Measurements from ENCODE around the gene NOTCH3.

NOTCH3 gene

GRCh38 chr19:15244808-15245207 is 44.0 kb upstream of the NOTCH3 start:
- Histone ChIP-seq H3K9ac (ENCODE audit: low read length in 2 of 2) (no peak overlapping the region), H3K36me3 (ENCODE audit: control insufficient read depth in 2 of 2, insufficient read depth in 2 of 2, low read length in 2 of 2) (peaks cover 42 to 50% of the 10 kb centered on the region in 2 donors), H3K27ac (ENCODE audit: low read length) (no peak overlapping the region), H3K27me3 (ENCODE audit: control insufficient read depth in 1 of 2, insufficient read depth in 2 of 2, low read length in 2 of 2) (no peaks in the 10 kb centered on the region), H3K4me3 (ENCODE audit: low read length in 2 of 2) (no peak overlapping the region), H3K4me1 (ENCODE audit: control insufficient read depth, insufficient read depth, low read length) (peaks cover 44% of the 10 kb centered on the region), H3K9me3 (ENCODE audit: control insufficient read depth in 2 of 2, low read length in 2 of 2) (no peaks in the 10 kb centered on the region)

GRCh38 chr19:15244106-15244803 is 43.5 kb upstream of the NOTCH3 start:
- H3K4me1 ChIP-seq (ENCODE audit: control insufficient read depth, insufficient read depth, low read length), result peaks cover 38% of the 10 kb centered on the region
- H3K36me3 ChIP-seq (ENCODE audit: control insufficient read depth in 2 of 2, insufficient read depth in 2 of 2, low read length in 2 of 2), result peaks cover 47 to 55% of the 10 kb centered on the region in 2 donors
- no peak overlapping the region for H3K9ac ChIP-seq (ENCODE audit: low read length in 2 of 2)
- no peaks in the 10 kb centered on the region for H3K9me3 ChIP-seq (ENCODE audit: control insufficient read depth in 2 of 2, low read length in 2 of 2)
- H3K27ac ChIP-seq (ENCODE audit: low read length), result no peak overlapping the region
- no peaks in the 10 kb centered on the region for H3K27me3 ChIP-seq (ENCODE audit: control insufficient read depth in 1 of 2, insufficient read depth in 2 of 2, low read length in 2 of 2)
- no peak overlapping the region for H3K4me3 ChIP-seq (ENCODE audit: low read length in 2 of 2)

GRCh38 chr19:15243236-15243957 is 42.6 kb upstream of the NOTCH3 start:
- H3K27me3 ChIP-seq (ENCODE audit: control insufficient read depth in 1 of 2, insufficient read depth in 2 of 2, low read length in 2 of 2), result no peaks in the 10 kb centered on the region
- no peak overlapping the region for H3K27ac ChIP-seq (ENCODE audit: low read length)
- peaks cover 48 to 51% of the 10 kb centered on the region in 2 donors for H3K36me3 ChIP-seq (ENCODE audit: control insufficient read depth in 2 of 2, insufficient read depth in 2 of 2, low read length in 2 of 2)
- H3K9ac ChIP-seq (ENCODE audit: low read length in 2 of 2), result no peak overlapping the region
- peaks cover 29% of the 10 kb centered on the region for H3K4me1 ChIP-seq (ENCODE audit: control insufficient read depth, insufficient read depth, low read length)
- no peaks in the 10 kb centered on the region for H3K9me3 ChIP-seq (ENCODE audit: control insufficient read depth in 2 of 2, low read length in 2 of 2)
- H3K4me3 ChIP-seq (ENCODE audit: low read length in 2 of 2), result no peak overlapping the region

GRCh38 chr19:15241259-15241910 is 40.6 kb upstream of the NOTCH3 start:
- Histone ChIP-seq H3K36me3 (ENCODE audit: control insufficient read depth in 2 of 2, insufficient read depth in 2 of 2, low read length in 2 of 2) (peaks cover 51 to 57% of the 10 kb centered on the region in 2 donors), H3K9me3 (ENCODE audit: control insufficient read depth in 2 of 2, low read length in 2 of 2) (no peaks in the 10 kb centered on the region), H3K27me3 (ENCODE audit: control insufficient read depth in 1 of 2, insufficient read depth in 2 of 2, low read length in 2 of 2) (no peaks in the 10 kb centered on the region), H3K27ac (ENCODE audit: low read length) (no peak overlapping the region), H3K4me1 (ENCODE audit: control insufficient read depth, insufficient read depth, low read length) (peaks cover 10% of the 10 kb centered on the region), H3K9ac (ENCODE audit: low read length in 2 of 2) (no peak overlapping the region), H3K4me3 (ENCODE audit: low read length in 2 of 2) (no peak overlapping the region)

- Histone ChIP-seq H3K9ac (ENCODE audit: low read length in 2 of 2) (no peak overlapping the region), H3K27ac (ENCODE audit: low read length) (no peak overlapping the region), H3K4me3 (ENCODE audit: low read length in 2 of 2) (no peak overlapping the region), H3K36me3 (ENCODE audit: control insufficient read depth in 2 of 2, insufficient read depth in 2 of 2, low read length in 2 of 2) (peaks cover 58 to 62% of the 10 kb centered on the region in 2 donors), H3K4me1 (ENCODE audit: control insufficient read depth, insufficient read depth, low read length) (peaks cover 7% of the 10 kb centered on the region), H3K9me3 (ENCODE audit: control insufficient read depth in 2 of 2, low read length in 2 of 2) (no peaks in the 10 kb centered on the region), H3K27me3 (ENCODE audit: control insufficient read depth in 1 of 2, insufficient read depth in 2 of 2, low read length in 2 of 2) (no peaks in the 10 kb centered on the region)
These were observed 39.7 kb upstream of the NOTCH3 start for GRCh38 chr19:15240515-15240914.

- no peaks in the 10 kb centered on the region for H3K27me3 ChIP-seq (ENCODE audit: control insufficient read depth in 1 of 2, insufficient read depth in 2 of 2, low read length in 2 of 2)
- H3K27ac ChIP-seq (ENCODE audit: low read length), result no peak overlapping the region
- H3K36me3 ChIP-seq (ENCODE audit: control insufficient read depth in 2 of 2, insufficient read depth in 2 of 2, low read length in 2 of 2), result peaks cover 52 to 56% of the 10 kb centered on the region in 2 donors
These were observed 38.6 kb upstream of the NOTCH3 start for GRCh38 chr19:15239337-15239949.

GRCh38 chr19:15238639-15239155 is 37.9 kb upstream of the NOTCH3 start:
- peaks cover 48 to 51% of the 10 kb centered on the region in 2 donors for H3K36me3 ChIP-seq (ENCODE audit: control insufficient read depth in 2 of 2, insufficient read depth in 2 of 2, low read length in 2 of 2)
- H3K4me3 ChIP-seq (ENCODE audit: low read length in 2 of 2), result no peak overlapping the region
- peaks cover 2% of the 10 kb centered on the region for H3K4me1 ChIP-seq (ENCODE audit: control insufficient read depth, insufficient read depth, low read length)
- H3K9me3 ChIP-seq (ENCODE audit: control insufficient read depth in 2 of 2, low read length in 2 of 2), result no peaks in the 10 kb centered on the region
- H3K9ac ChIP-seq (ENCODE audit: low read length in 2 of 2), result no peak overlapping the region
- H3K27me3 ChIP-seq (ENCODE audit: control insufficient read depth in 1 of 2, insufficient read depth in 2 of 2, low read length in 2 of 2), result no peaks in the 10 kb centered on the region
- H3K27ac ChIP-seq (ENCODE audit: low read length), result no peak overlapping the region

More at GRCh38 chr19:15239337-15239949, 38.6 kb upstream of the NOTCH3 start:
- Histone ChIP-seq H3K9ac (ENCODE audit: low read length in 2 of 2) (no peak overlapping the region), H3K4me1 (ENCODE audit: control insufficient read depth, insufficient read depth, low read length) (peaks cover 5% of the 10 kb centered on the region), H3K4me3 (ENCODE audit: low read length in 2 of 2) (no peak overlapping the region), H3K9me3 (ENCODE audit: control insufficient read depth in 2 of 2, low read length in 2 of 2) (no peaks in the 10 kb centered on the region)

GRCh38 chr19:15237759-15238638 is 37.2 kb upstream of the NOTCH3 start:
- H3K9ac ChIP-seq (ENCODE audit: low read length in 2 of 2), result no peak overlapping the region
- H3K27me3 ChIP-seq (ENCODE audit: control insufficient read depth in 1 of 2, insufficient read depth in 2 of 2, low read length in 2 of 2), result peaks cover 0 to 3% of the 10 kb centered on the region in 2 donors

GRCh38 chr19:15236886-15237285 is 36.1 kb upstream of the NOTCH3 start:
- Histone ChIP-seq H3K9ac (ENCODE audit: low read length in 2 of 2) (no peak overlapping the region), H3K27ac (ENCODE audit: low read length) (no peak overlapping the region), H3K36me3 (ENCODE audit: control insufficient read depth in 2 of 2, insufficient read depth in 2 of 2, low read length in 2 of 2) (peaks cover 39 to 41% of the 10 kb centered on the region in 2 donors), H3K9me3 (ENCODE audit: control insufficient read depth in 2 of 2, low read length in 2 of 2) (no peaks in the 10 kb centered on the region), H3K4me1 (ENCODE audit: control insufficient read depth, insufficient read depth, low read length) (peaks cover 12% of the 10 kb centered on the region), H3K4me3 (ENCODE audit: low read length in 2 of 2) (no peak overlapping the region), H3K27me3 (ENCODE audit: control insufficient read depth in 1 of 2, insufficient read depth in 2 of 2, low read length in 2 of 2) (peaks cover 4 to 9% of the 10 kb centered on the region in 2 donors)

More at GRCh38 chr19:15237759-15238638, 37.2 kb upstream of the NOTCH3 start:
- Histone ChIP-seq H3K27ac (ENCODE audit: low read length) (no peak overlapping the region), H3K4me3 (ENCODE audit: low read length in 2 of 2) (no peak overlapping the region), H3K36me3 (ENCODE audit: control insufficient read depth in 2 of 2, insufficient read depth in 2 of 2, low read length in 2 of 2) (peaks cover 44 to 47% of the 10 kb centered on the region in 2 donors), H3K4me1 (ENCODE audit: control insufficient read depth, insufficient read depth, low read length) (peaks cover 6% of the 10 kb centered on the region), H3K9me3 (ENCODE audit: control insufficient read depth in 2 of 2, low read length in 2 of 2) (no peaks in the 10 kb centered on the region)
